Measurements from ENCODE around the gene ASB3. TPM values are rescaled to one million over a fixed set of nuclear protein-coding genes. Genes with fewer than 3 reads are reported as not detected.

The ASB3 gene
- total RNA-seq, 1 donor from 2014 or later, result 17.6 TPM

Other genes with a start within 250 kb of the ASB3 start
- gene CHAC2, start 19.1 kb downstream of the ASB3 start, total RNA-seq, result 3.8 and 5.2 TPM in 2 replicates
- gene ERLEC1, start 91 bp upstream of the ASB3 start, total RNA-seq, result 57.4 and 89.5 TPM in 2 replicates
- 0.68 and 2.9 TPM in 2 replicates for gene GPR75, start 73.0 kb upstream of the ASB3 start, total RNA-seq
- 37.2 and 49.1 TPM in 2 replicates for gene PSME4, start 184.0 kb upstream of the ASB3 start, total RNA-seq